ENCODE data around the gene CNOT6. TPM values are rescaled to one million over a fixed set of nuclear protein-coding genes. Genes with fewer than 3 reads are reported as not detected.
A peak's percentile ranks its signal among the peaks of the same experiment; 100 is the strongest.

CNOT6 gene
- total RNA-seq, 6 donors from 2014 or later, result 9.7 to 27.8 (median 18.2) TPM

GRCh38 chr5:180618829-180619562 is 124.8 kb downstream of the CNOT6 start:
- Histone ChIP-seq H3K36me3 (peaks cover 0 to 20% (median 8%) of the 10 kb centered on the region in 4 donors), H3K4me3 (peak overlapping the region in 3 of 4 donors; percentile 40 to 43 (median 41)), H3K9me3 (no peaks in the 10 kb centered on the region), H3K27me3 (peaks cover 0 to 6% (median 0%) of the 10 kb centered on the region in 4 donors), H3K27ac (no peak overlapping the region), H3K4me1 (peaks cover 9 to 27% (median 14%) of the 10 kb centered on the region in 4 donors)
- TF ChIP-seq CTCF (IDR thresholded peaks at IDR 0.05), result peak in 4 of 6 experiments; percentile 20 to 53 (median 40)
- no peak for TF ChIP-seq EP300 (IDR thresholded peaks at IDR 0.05)
- WGBS, 2 donors, result 52 to 56% methylated on average over 38 to 47 of the region's 90 CpGs
- peak in 1 of 2 donors; percentile 27 for ATAC-seq (ENCODE audit: low FRiP score in 2 of 2)
- peak in 1 of 2 donors; percentile 86 for DNase-seq

- H3K27me3 ChIP-seq, result peaks cover 0 to 6% (median 0%) of the 10 kb centered on the region in 4 donors
- ATAC-seq (ENCODE audit: low FRiP score in 2 of 2) (no peak), DNase-seq (peak in 1 of 2 donors; percentile 69)
- no peak overlapping the region for H3K4me3 ChIP-seq
- TF ChIP-seq EP300 (IDR thresholded peaks at IDR 0.05) (no peak), POLR2AphosphoS5 (IDR thresholded peaks at IDR 0.05) (no peak), CTCF (IDR thresholded peaks at IDR 0.05) (no peak), POLR2A (IDR thresholded peaks at IDR 0.05) (no peak)
- peaks cover 9 to 27% (median 16%) of the 10 kb centered on the region in 4 donors for H3K4me1 ChIP-seq
- H3K9me3 ChIP-seq, result no peaks in the 10 kb centered on the region
- 82 to 93% methylated on average over 9 to 22 of the region's 22 CpGs for WGBS, 2 donors
- peaks cover 0 to 20% (median 8%) of the 10 kb centered on the region in 4 donors for H3K36me3 ChIP-seq
- H3K27ac ChIP-seq, result no peak overlapping the region
These were observed 125.4 kb downstream of the CNOT6 start for GRCh38 chr5:180619563-180619915.

- WGBS, 2 donors, result 86 to 93% methylated on average over 6 to 14 of the region's 14 CpGs
- Histone ChIP-seq H3K36me3 (peaks cover 0 to 20% (median 8%) of the 10 kb centered on the region in 4 donors), H3K4me1 (peaks cover 9 to 27% (median 16%) of the 10 kb centered on the region in 4 donors), H3K27ac (no peak overlapping the region), H3K4me3 (no peak overlapping the region), H3K27me3 (peaks cover 0 to 6% (median 0%) of the 10 kb centered on the region in 4 donors), H3K9me3 (no peaks in the 10 kb centered on the region)
- DNase-seq, result peak in 1 of 2 donors; percentile 56
- ATAC-seq (ENCODE audit: low FRiP score in 2 of 2), result no peak
- TF ChIP-seq POLR2A (IDR thresholded peaks at IDR 0.05) (no peak), CTCF (IDR thresholded peaks at IDR 0.05) (no peak), EP300 (IDR thresholded peaks at IDR 0.05) (no peak), POLR2AphosphoS5 (IDR thresholded peaks at IDR 0.05) (no peak)
These were observed 125.8 kb downstream of the CNOT6 start for GRCh38 chr5:180620014-180620413.

GRCh38 chr5:180621311-180621710 is 127.1 kb downstream of the CNOT6 start:
- Histone ChIP-seq H3K27ac (no peak overlapping the region), H3K4me3 (no peak overlapping the region), H3K27me3 (peaks cover 0 to 6% (median 0%) of the 10 kb centered on the region in 4 donors), H3K36me3 (peaks cover 0 to 19% (median 8%) of the 10 kb centered on the region in 4 donors), H3K4me1 (peaks cover 9 to 27% (median 16%) of the 10 kb centered on the region in 4 donors), H3K9me3 (no peaks in the 10 kb centered on the region)
- ATAC-seq (ENCODE audit: low FRiP score in 2 of 2) (no peak), DNase-seq (peak in 1 of 2 donors; percentile 84)
- WGBS, 2 donors, result 77 to 87% methylated on average over 12 to 32 of the region's 32 CpGs
- TF ChIP-seq POLR2A (IDR thresholded peaks at IDR 0.05) (no peak), EP300 (IDR thresholded peaks at IDR 0.05) (no peak), CTCF (IDR thresholded peaks at IDR 0.05) (no peak), POLR2AphosphoS5 (IDR thresholded peaks at IDR 0.05) (no peak)

All from upper lobe of left lung (tissue), 6 donors.